Activated T-cell treated with anti-CD3 and anti-CD28 coated beads, Interleukin-2, amount 50 U/mL, for 4 hours (primary cell): ENCODE results near the gene HELZ. TPM values are rescaled to one million over a fixed set of nuclear protein-coding genes. Genes with fewer than 3 reads are reported as not detected.
"Not testable (repeated sequence)": the region's sequence is repeated elsewhere in the genome, so short reads cannot be mapped to it uniquely, and the experiment has no call there.

ENCODE experiments used
- ATAC-seq, 2 donors: fragments of 200-7000 bp; cut with Tn5 transposase; one replicate each; pipeline ENCODE4 v1.10.0; 2021
- DNase-seq: peaks from one replicate; pipeline ENCODE4 v3.0.0-alpha.2; 2020
- H3K27me3 Mint-ChIP-seq: one replicate; pipeline ENCODE4 v1.8.0; 2021; ENCODE audit warnings: low read depth, mixed read lengths
- H3K36me3 Mint-ChIP-seq: one replicate; pipeline ENCODE4 v1.8.0; 2022; ENCODE audit warnings: mixed read lengths; ENCODE audit not compliant: insufficient read depth
- H3K4me1 Mint-ChIP-seq: one replicate; pipeline ENCODE4 v1.8.0; 2021; ENCODE audit warnings: low read depth, mixed read lengths
- H3K4me3 Mint-ChIP-seq: one replicate; pipeline ENCODE4 v1.8.0; 2021; ENCODE audit warnings: mild to moderate bottlenecking, moderate library complexity, mixed read lengths
- H3K9me3 Mint-ChIP-seq: one replicate; pipeline ENCODE4 v1.8.0; 2021; ENCODE audit warnings: mixed read lengths
- total RNA-seq, 3 donors: library from RNA; stranded (reverse); gene quantifications; one replicate each; pipeline ENCODE4 v1.2.1, GENCODE V29; 2021

HELZ gene
- total RNA-seq, 3 donors from 2014 or later, result 41.1 to 47.2 (median 46.6) TPM

- DNase-seq, result no peak
- peaks cover 26% of the 10 kb centered on the region for H3K4me1 Mint-ChIP-seq
- no peak overlapping the region for H3K4me3 Mint-ChIP-seq
- no peak for ATAC-seq
- no peaks in the 10 kb centered on the region for H3K9me3 Mint-ChIP-seq
- H3K36me3 Mint-ChIP-seq, result peaks cover 18% of the 10 kb centered on the region
- no peaks in the 10 kb centered on the region for H3K27me3 Mint-ChIP-seq
These were observed 34.1 kb downstream of the HELZ start for GRCh38 chr17:67210915-67211314.

- H3K36me3 Mint-ChIP-seq, result peaks cover 12% of the 10 kb centered on the region
- H3K4me3 Mint-ChIP-seq, result no peak overlapping the region
- peaks cover 27% of the 10 kb centered on the region for H3K4me1 Mint-ChIP-seq
- H3K27me3 Mint-ChIP-seq, result no peaks in the 10 kb centered on the region
- no peak for ATAC-seq
- no peaks in the 10 kb centered on the region for H3K9me3 Mint-ChIP-seq
- no peak for DNase-seq
These were observed 36.8 kb downstream of the HELZ start for GRCh38 chr17:67208232-67208631.

- no peak overlapping the region for H3K4me3 Mint-ChIP-seq
- no peak for ATAC-seq
These were observed 41.2 kb downstream of the HELZ start for GRCh38 chr17:67203818-67204217.

GRCh38 chr17:67202503-67202902, 42.5 kb downstream of the HELZ start:
- Mint-ChIP-seq H3K4me3 (no peak overlapping the region), H3K9me3 (peaks cover under 1% of the 10 kb centered on the region), H3K4me1 (peaks cover 4% of the 10 kb centered on the region), H3K36me3 (peaks cover 25% of the 10 kb centered on the region), H3K27me3 (no peaks in the 10 kb centered on the region)
- DNase-seq, result no peak
- no peak for ATAC-seq

More at GRCh38 chr17:67203818-67204217, 41.2 kb downstream of the HELZ start:
- Mint-ChIP-seq H3K36me3 (peaks cover 23% of the 10 kb centered on the region), H3K4me1 (peaks cover 10% of the 10 kb centered on the region), H3K27me3 (no peaks in the 10 kb centered on the region), H3K9me3 (no peaks in the 10 kb centered on the region)
- no peak for DNase-seq

GRCh38 chr17:67200727-67201301, 44.2 kb downstream of the HELZ start:
- no peak for DNase-seq
- ATAC-seq, result no peak
- Mint-ChIP-seq H3K36me3 (peaks cover 34% of the 10 kb centered on the region), H3K4me3 (no peak overlapping the region), H3K27me3 (no peaks in the 10 kb centered on the region), H3K4me1 (peaks cover 10% of the 10 kb centered on the region), H3K9me3 (peaks cover 9% of the 10 kb centered on the region)

- Mint-ChIP-seq H3K36me3 (peaks cover 39% of the 10 kb centered on the region), H3K9me3 (peaks cover 9% of the 10 kb centered on the region), H3K27me3 (no peaks in the 10 kb centered on the region), H3K4me3 (no peak overlapping the region), H3K4me1 (peaks cover 10% of the 10 kb centered on the region)
- no peak for DNase-seq
- no peak for ATAC-seq
These were observed 46.9 kb downstream of the HELZ start for GRCh38 chr17:67198131-67198530.

- Mint-ChIP-seq H3K4me1 (peaks cover 11% of the 10 kb centered on the region), H3K36me3 (peaks cover 39% of the 10 kb centered on the region)
- H3K4me3 Mint-ChIP-seq, H3K9me3 Mint-ChIP-seq, H3K27me3 Mint-ChIP-seq, DNase-seq: not testable (repeated sequence)
- peak; percentile 92 for ATAC-seq
These were observed 48.0 kb downstream of the HELZ start for GRCh38 chr17:67197023-67197422.

- Mint-ChIP-seq H3K36me3 (peaks cover 39% of the 10 kb centered on the region), H3K4me1 (peaks cover 11% of the 10 kb centered on the region), H3K4me3 (no peak overlapping the region), H3K9me3 (peaks cover 9% of the 10 kb centered on the region), H3K27me3 (no peaks in the 10 kb centered on the region)
- DNase-seq, result no peak
- ATAC-seq, result no peak
These were observed 48.6 kb downstream of the HELZ start for GRCh38 chr17:67196422-67196821.

- peaks cover 35% of the 10 kb centered on the region for H3K36me3 Mint-ChIP-seq
- peaks cover 9% of the 10 kb centered on the region for H3K9me3 Mint-ChIP-seq
- peaks cover 11% of the 10 kb centered on the region for H3K4me1 Mint-ChIP-seq
- no peak overlapping the region for H3K4me3 Mint-ChIP-seq
- ATAC-seq, result no peak
- DNase-seq, result no peak
- no peaks in the 10 kb centered on the region for H3K27me3 Mint-ChIP-seq
These were observed 50.9 kb downstream of the HELZ start for GRCh38 chr17:67194134-67194533.

GRCh38 chr17:67187927-67188326, 57.1 kb downstream of the HELZ start:
- Mint-ChIP-seq H3K9me3 (no peaks in the 10 kb centered on the region), H3K36me3 (peaks cover 35% of the 10 kb centered on the region), H3K4me1 (peaks cover 9% of the 10 kb centered on the region), H3K27me3 (no peaks in the 10 kb centered on the region), H3K4me3 (no peak overlapping the region)
- DNase-seq (no peak), ATAC-seq (peak in 1 of 2 donors; percentile 18)

- Mint-ChIP-seq H3K4me3 (no peak overlapping the region), H3K27me3 (no peaks in the 10 kb centered on the region), H3K36me3 (peaks cover 32% of the 10 kb centered on the region), H3K4me1 (peaks cover 8% of the 10 kb centered on the region), H3K9me3 (no peaks in the 10 kb centered on the region)
- ATAC-seq, result no peak
- DNase-seq, result no peak
These were observed 58.2 kb downstream of the HELZ start for GRCh38 chr17:67186782-67187181.

GRCh38 chr17:67183531-67183930, 61.5 kb downstream of the HELZ start:
- DNase-seq (no peak), ATAC-seq (no peak)
- Mint-ChIP-seq H3K4me3 (no peak overlapping the region), H3K36me3 (peaks cover 23% of the 10 kb centered on the region), H3K27me3 (no peaks in the 10 kb centered on the region), H3K4me1 (peaks cover 4% of the 10 kb centered on the region), H3K9me3 (no peaks in the 10 kb centered on the region)

- DNase-seq (no peak), ATAC-seq (no peak)
- Mint-ChIP-seq H3K36me3 (peaks cover 22% of the 10 kb centered on the region), H3K9me3 (no peaks in the 10 kb centered on the region), H3K27me3 (no peaks in the 10 kb centered on the region), H3K4me1 (peaks cover 2% of the 10 kb centered on the region), H3K4me3 (no peak overlapping the region)
These were observed 63.2 kb downstream of the HELZ start for GRCh38 chr17:67181825-67182224.

GRCh38 chr17:67180275-67180674, 64.7 kb downstream of the HELZ start:
- Mint-ChIP-seq H3K4me3 (no peak overlapping the region), H3K9me3 (no peaks in the 10 kb centered on the region), H3K27me3 (no peaks in the 10 kb centered on the region), H3K36me3 (peaks cover 19% of the 10 kb centered on the region), H3K4me1 (peaks cover 2% of the 10 kb centered on the region)
- DNase-seq (no peak), ATAC-seq (no peak)

- Mint-ChIP-seq H3K4me1 (peaks cover 2% of the 10 kb centered on the region), H3K4me3 (no peak overlapping the region), H3K36me3 (peaks cover 26% of the 10 kb centered on the region), H3K27me3 (no peaks in the 10 kb centered on the region), H3K9me3 (no peaks in the 10 kb centered on the region)
- ATAC-seq (no peak), DNase-seq (no peak)
These were observed 66.4 kb downstream of the HELZ start for GRCh38 chr17:67178555-67178954.
